ENCODE data around the gene RAPGEF5. TPM values are rescaled to one million over a fixed set of nuclear protein-coding genes. Genes with fewer than 3 reads are reported as not detected.

RAPGEF5 gene
- total RNA-seq, 2 donors from 2014 or later: 7.4 to 29.8 TPM

GRCh38 chr7:22363756-22364422 is 6.9 kb upstream of the RAPGEF5 start:
- WGBS: 90% methylated on average over 4 of the region's 4 CpGs
- no peak for DNase-seq (ENCODE audit: low spot score)
- H3K27ac ChIP-seq: no peak overlapping the region
- intact Hi-C loops (cut with DNase I): no loop called here
- H3K9me3 ChIP-seq: no peaks in the 10 kb centered on the region
- no peaks in the 10 kb centered on the region for H3K4me1 ChIP-seq (replicated peaks)
- H3K36me3 ChIP-seq: no peaks in the 10 kb centered on the region
- no peak overlapping the region for H3K4me3 ChIP-seq
- TF ChIP-seq POLR2A (IDR thresholded peaks at IDR 0.05) (no peak), CTCF (IDR thresholded peaks at IDR 0.05) (no peak), POLR2AphosphoS5 (IDR thresholded peaks at IDR 0.05) (no peak)
- no peaks in the 10 kb centered on the region for H3K27me3 ChIP-seq (replicated peaks; ENCODE audit: insufficient read depth)

- DNase-seq (ENCODE audit: low spot score): peak; percentile 13
- no peak overlapping the region for H3K4me3 ChIP-seq
- WGBS: 43% methylated on average over 2 of the region's 2 CpGs
- no peaks in the 10 kb centered on the region for H3K9me3 ChIP-seq
- H3K36me3 ChIP-seq: no peaks in the 10 kb centered on the region
- intact Hi-C loops (cut with DNase I): no loop called here
- no peaks in the 10 kb centered on the region for H3K4me1 ChIP-seq (replicated peaks)
- no peaks in the 10 kb centered on the region for H3K27me3 ChIP-seq (replicated peaks; ENCODE audit: insufficient read depth)
- no peak for TF ChIP-seq CTCF (IDR thresholded peaks at IDR 0.05)
- no peak overlapping the region for H3K27ac ChIP-seq
These were observed 4.8 kb upstream of the RAPGEF5 start for GRCh38 chr7:22361795-22362194.

- WGBS: 87% methylated on average over 6 of the region's 6 CpGs
- Histone ChIP-seq H3K36me3 (no peaks in the 10 kb centered on the region), H3K9me3 (no peaks in the 10 kb centered on the region), H3K4me1 (replicated peaks) (no peaks in the 10 kb centered on the region), H3K27me3 (replicated peaks; ENCODE audit: insufficient read depth) (no peaks in the 10 kb centered on the region), H3K4me3 (no peak overlapping the region), H3K27ac (no peak overlapping the region)
- TF ChIP-seq CTCF (IDR thresholded peaks at IDR 0.05) (no peak), POLR2AphosphoS5 (IDR thresholded peaks at IDR 0.05) (no peak), POLR2A (IDR thresholded peaks at IDR 0.05) (no peak)
- no peak for DNase-seq (ENCODE audit: low spot score)
- intact Hi-C loops (cut with DNase I): no loop called here
These were observed 4.4 kb upstream of the RAPGEF5 start for GRCh38 chr7:22361320-22361719.

DNA sequence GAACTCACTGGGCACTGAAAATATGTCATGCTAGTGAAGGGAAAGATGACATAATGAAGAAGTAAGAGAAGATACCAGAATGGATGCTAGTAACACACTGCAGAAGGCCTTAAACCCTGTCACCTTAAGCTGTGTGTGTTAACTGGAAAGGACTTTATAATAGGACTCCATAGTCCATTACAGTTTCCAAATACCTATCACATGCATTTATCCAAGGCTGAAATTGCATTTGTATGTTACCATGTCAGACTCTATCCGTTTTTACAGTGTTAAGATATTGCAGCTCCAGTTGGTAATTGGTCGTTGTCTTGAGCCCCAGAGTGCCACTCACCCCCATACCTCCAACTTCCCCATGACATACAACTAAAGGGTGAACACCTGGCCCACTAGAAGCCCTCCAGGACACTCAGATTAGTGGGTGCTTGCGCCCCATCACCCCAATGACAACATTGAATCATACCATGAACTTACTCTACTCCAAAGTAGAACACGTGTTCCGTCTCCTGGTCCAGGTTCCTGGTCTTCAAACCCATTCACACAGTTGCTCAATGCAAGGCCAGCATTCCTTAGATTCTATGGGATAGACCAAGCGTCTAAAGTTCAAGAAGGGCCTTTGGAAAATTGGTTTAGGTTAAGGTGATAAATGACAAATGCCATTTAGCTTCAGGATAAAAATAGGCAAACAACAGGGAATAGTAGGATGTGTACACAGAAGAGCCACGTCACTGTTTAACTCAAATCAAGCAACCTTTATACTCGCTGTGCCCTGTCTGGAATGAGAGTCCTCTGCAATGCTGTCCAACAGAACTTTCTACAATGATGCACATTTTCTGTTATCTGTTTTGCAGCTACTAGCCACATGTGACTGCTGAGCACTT is 2.1 kb upstream of the RAPGEF5 start:
- TF ChIP-seq CTCF (IDR thresholded peaks at IDR 0.05) (no peak), POLR2A (IDR thresholded peaks at IDR 0.05) (no peak), POLR2AphosphoS5 (IDR thresholded peaks at IDR 0.05) (no peak)
- Histone ChIP-seq H3K27ac (no peak overlapping the region), H3K27me3 (replicated peaks; ENCODE audit: insufficient read depth) (no peaks in the 10 kb centered on the region), H3K4me3 (no peak overlapping the region), H3K4me1 (replicated peaks) (no peaks in the 10 kb centered on the region), H3K36me3 (no peaks in the 10 kb centered on the region), H3K9me3 (no peaks in the 10 kb centered on the region)
- WGBS: 85% methylated on average over 8 of the region's 8 CpGs
- no peak for DNase-seq (ENCODE audit: low spot score)
- intact Hi-C loops (cut with DNase I): no loop called here
